ENCODE measurements around the gene RPL4. TPM values are rescaled to one million over a fixed set of nuclear protein-coding genes. Genes with fewer than 3 reads are reported as not detected.

RPL4 gene
- total and polyA plus RNA-seq, 2 donors (not counting 1 experiment from before 2014, with no cell fraction given) = 2,546 to 2,691 TPM

DNA sequence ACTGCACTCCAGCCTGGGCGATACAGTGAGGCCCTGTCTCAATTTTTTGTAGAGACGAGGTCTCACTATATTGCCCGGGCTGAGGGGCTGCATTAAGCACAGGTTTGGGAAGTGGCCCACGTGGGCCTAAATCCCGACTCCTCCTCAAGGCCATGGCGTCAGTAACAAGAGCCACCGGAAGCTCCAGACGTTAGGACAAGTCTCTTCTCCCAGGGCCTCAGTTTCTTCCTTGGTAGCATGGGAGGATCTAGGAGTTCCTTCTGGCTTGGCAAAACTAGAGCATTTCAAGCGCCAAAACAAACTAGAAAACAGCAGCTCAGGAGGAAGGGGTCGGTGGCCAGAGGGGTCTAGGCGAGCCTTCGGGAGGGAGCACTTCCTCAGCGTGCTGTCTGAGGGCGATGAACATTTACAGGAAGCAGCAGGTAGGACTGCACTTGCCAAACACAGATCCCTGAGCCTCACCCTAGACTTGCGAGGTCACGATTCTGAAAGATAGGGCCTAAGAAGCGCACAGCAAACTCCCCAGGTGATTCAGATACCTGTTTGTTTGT is 7.6 kb downstream of the RPL4 start:
- no peak for DNase-seq

More for the DNA sequence above, 7.6 kb downstream of the RPL4 start:
- peak overlapping the region; percentile 93 for H3K27ac Mint-ChIP-seq
- peak overlapping the region; percentile 94 for H3K4me3 Mint-ChIP-seq
- Histone ChIP-seq H3K9me3 (ENCODE audit: control extremely low read depth in 1 of 3, control insufficient read depth in 2 of 3, insufficient read depth in 1 of 3, low read length in 2 of 3) (no peaks in the 10 kb centered on the region), H3K27ac (ENCODE audit: low read length in 2 of 2) (peak overlapping the region; percentile 95 to 96), H3K27me3 (replicated peaks in 1 of 4; ENCODE audit: control extremely low read depth in 1 of 4, control insufficient read depth in 3 of 4, insufficient read depth in 4 of 4, low read length in 3 of 4) (no peaks in the 10 kb centered on the region), H2AFZ (ENCODE audit: insufficient read depth, low read depth, low read length, poor library complexity, severe bottlenecking) (peak overlapping the region; percentile 87), H3K4me1 (ENCODE audit: control insufficient read depth in 2 of 2, insufficient read depth in 2 of 2, low read length in 2 of 2) (peaks cover 14 to 23% of the 10 kb centered on the region in 2 donors), H3K4me2 (replicated peaks; ENCODE audit: low read depth, low read length, poor library complexity, severe bottlenecking) (peak overlapping the region; percentile 82), H3K36me3 (replicated peaks in 1 of 2; ENCODE audit: control extremely low read depth in 1 of 2, control insufficient read depth in 1 of 2, extremely low read depth in 1 of 2, insufficient read depth in 2 of 2, low read length in 1 of 2) (peaks cover 11 to 75% of the 10 kb centered on the region in 2 experiments), H3K9ac (ENCODE audit: low read length) (peak overlapping the region; percentile 95), H3K79me2 (ENCODE audit: control insufficient read depth, insufficient read depth, low read length) (peaks cover 30% of the 10 kb centered on the region), H3K4me3 (ENCODE audit: control extremely low read depth in 1 of 5, extremely low read depth in 1 of 5, insufficient read depth in 1 of 5, low read depth in 2 of 5, low read length in 4 of 5) (peak overlapping the region; percentile 88 to 94 (median 89)), H4K20me1 (ENCODE audit: control insufficient read depth, insufficient read depth, low read length, poor library complexity, severe bottlenecking) (peaks cover 14% of the 10 kb centered on the region)
- ChIA-PET CTCF (interaction anchor here (0.7 to 5.2 kb wide), 20 partner anchors 10 to 948 kb away, joined by 3 to 89 read pairs (median 4); partner anchors contain the start of genes DIS3L, MAP2K1 and TIPIN), POLR2A (interaction anchor here (0.6 to 2.3 kb wide), 3 partner anchors 34 to 165 kb away, joined by 4 to 6 read pairs (median 6); partner anchors contain the start of gene MAP2K1)
- intact Hi-C loops (cut with micrococcal nuclease) = loop anchor here (1.0 to 10.0 kb wide), 7 partner anchors 8 to 1365 kb away; partner anchors contain the start of genes DIS3L, HACD3, MAP2K1 and PDCD7
- no peaks in the 10 kb centered on the region for H3K27me3 Mint-ChIP-seq
- no peaks in the 10 kb centered on the region for H3K9me3 Mint-ChIP-seq (ENCODE audit: insufficient read depth)
- TF ChIP-seq, protein P1, sequence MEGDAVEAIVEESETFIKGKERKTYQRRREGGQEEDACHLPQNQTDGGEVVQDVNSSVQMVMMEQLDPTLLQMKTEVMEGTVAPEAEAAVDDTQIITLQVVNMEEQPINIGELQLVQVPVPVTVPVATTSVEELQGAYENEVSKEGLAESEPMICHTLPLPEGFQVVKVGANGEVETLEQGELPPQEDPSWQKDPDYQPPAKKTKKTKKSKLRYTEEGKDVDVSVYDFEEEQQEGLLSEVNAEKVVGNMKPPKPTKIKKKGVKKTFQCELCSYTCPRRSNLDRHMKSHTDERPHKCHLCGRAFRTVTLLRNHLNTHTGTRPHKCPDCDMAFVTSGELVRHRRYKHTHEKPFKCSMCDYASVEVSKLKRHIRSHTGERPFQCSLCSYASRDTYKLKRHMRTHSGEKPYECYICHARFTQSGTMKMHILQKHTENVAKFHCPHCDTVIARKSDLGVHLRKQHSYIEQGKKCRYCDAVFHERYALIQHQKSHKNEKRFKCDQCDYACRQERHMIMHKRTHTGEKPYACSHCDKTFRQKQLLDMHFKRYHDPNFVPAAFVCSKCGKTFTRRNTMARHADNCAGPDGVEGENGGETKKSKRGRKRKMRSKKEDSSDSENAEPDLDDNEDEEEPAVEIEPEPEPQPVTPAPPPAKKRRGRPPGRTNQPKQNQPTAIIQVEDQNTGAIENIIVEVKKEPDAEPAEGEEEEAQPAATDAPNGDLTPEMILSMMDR (IDR thresholded peaks at IDR 0.05) = no peak
- no peak for TF ChIP-seq EZH2 (IDR thresholded peaks at IDR 0.05; ENCODE audit: borderline replicate concordance, insufficient read depth, low read depth, low read length, poor library complexity, severe bottlenecking)
- peak; percentile 19 for ATAC-seq (ENCODE audit: low read depth)
- 18% methylated on average over 14 of the region's 17 CpGs for WGBS (ENCODE audit: insufficient coverage)
- peaks cover 28% of the 10 kb centered on the region for H3K4me1 Mint-ChIP-seq

Measured in B cell (primary cell).